Neural progenitor cell (in vitro differentiated cells): ENCODE measurements around the gene CARS2.
"Not testable (repeated sequence)": the region's sequence is repeated elsewhere in the genome, so short reads cannot be mapped to it uniquely, and the experiment has no call there.

Source experiments
- EZH2 ChIP-seq: fragments of 200-600 bp; sonication (generic); IDR thresholded peaks from 2 replicates; pipeline ENCODE4 v1.6.1; 2017; ENCODE audit warnings: antibody characterized with exemption, mild to moderate bottlenecking, moderate library complexity
- EZH2phosphoT487 ChIP-seq: fragments of 200-600 bp; sonication (generic); IDR thresholded peaks from 2 replicates; pipeline ENCODE4 v1.6.1; 2017; ENCODE audit warnings: antibody characterized with exemption
- TF ChIP-seq, protein P1 (sequence below): fragments of 200-600 bp; sonication (generic); IDR thresholded peaks from 2 replicates; pipeline ENCODE4 v1.5.1; 2017; ENCODE audit warnings: antibody characterized with exemption, mild to moderate bottlenecking

GRCh38 chr13:110658218-110658911 is 47.6 kb downstream of the CARS2 start:
- not testable (repeated sequence) for TF ChIP-seq EZH2, EZH2phosphoT487
- TF ChIP-seq, protein P1, sequence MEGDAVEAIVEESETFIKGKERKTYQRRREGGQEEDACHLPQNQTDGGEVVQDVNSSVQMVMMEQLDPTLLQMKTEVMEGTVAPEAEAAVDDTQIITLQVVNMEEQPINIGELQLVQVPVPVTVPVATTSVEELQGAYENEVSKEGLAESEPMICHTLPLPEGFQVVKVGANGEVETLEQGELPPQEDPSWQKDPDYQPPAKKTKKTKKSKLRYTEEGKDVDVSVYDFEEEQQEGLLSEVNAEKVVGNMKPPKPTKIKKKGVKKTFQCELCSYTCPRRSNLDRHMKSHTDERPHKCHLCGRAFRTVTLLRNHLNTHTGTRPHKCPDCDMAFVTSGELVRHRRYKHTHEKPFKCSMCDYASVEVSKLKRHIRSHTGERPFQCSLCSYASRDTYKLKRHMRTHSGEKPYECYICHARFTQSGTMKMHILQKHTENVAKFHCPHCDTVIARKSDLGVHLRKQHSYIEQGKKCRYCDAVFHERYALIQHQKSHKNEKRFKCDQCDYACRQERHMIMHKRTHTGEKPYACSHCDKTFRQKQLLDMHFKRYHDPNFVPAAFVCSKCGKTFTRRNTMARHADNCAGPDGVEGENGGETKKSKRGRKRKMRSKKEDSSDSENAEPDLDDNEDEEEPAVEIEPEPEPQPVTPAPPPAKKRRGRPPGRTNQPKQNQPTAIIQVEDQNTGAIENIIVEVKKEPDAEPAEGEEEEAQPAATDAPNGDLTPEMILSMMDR, result not testable (repeated sequence)
